ENCODE results near the gene FAM184A.
"Not testable (repeated sequence)": the region's sequence is repeated elsewhere in the genome, so short reads cannot be mapped to it uniquely, and the experiment has no call there.

- not testable (repeated sequence) for TF ChIP-seq CTCF, POLR2A (IDR thresholded peaks at IDR 0.05)
Observed at GRCh38 chr6:119015165-119015564, 63.3 kb downstream of the FAM184A start.
